Hypothalamus (tissue), 51 donors: ENCODE measurements around the gene IL1F10.

Experiments
- DNase-seq, 51 donors: peaks; one replicate each; lab custom pipeline; 2025; lab: John Stamatoyannopoulos, UW

IL1F10 gene, protein sequence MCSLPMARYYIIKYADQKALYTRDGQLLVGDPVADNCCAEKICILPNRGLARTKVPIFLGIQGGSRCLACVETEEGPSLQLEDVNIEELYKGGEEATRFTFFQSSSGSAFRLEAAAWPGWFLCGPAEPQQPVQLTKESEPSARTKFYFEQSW

DNA sequence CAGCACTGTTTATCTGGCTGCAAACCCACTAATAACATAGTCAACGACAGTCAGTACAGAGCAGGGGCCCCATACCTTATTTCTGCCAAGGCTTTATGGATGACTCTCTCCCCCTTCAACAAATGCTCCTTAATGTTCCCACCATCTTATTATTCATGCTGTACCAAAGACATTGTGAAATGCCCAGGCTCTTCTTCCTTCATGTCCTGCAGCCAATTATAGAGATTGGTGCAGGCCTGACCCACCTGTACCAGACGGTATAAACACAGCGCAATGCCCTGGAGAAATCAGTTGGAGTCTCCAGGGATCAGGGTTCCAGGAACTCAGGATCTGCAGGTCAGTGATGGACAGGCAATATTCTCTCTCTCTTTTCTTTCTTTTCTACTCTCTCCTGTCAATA lies at the start of gene IL1F10:
IL1F10 (plus strand) TSS at position 290 of the 400 bp plus-strand sequence. CDS start 4,769 bp downstream, outside the sequence.
- no peak for DNase-seq

DNA sequence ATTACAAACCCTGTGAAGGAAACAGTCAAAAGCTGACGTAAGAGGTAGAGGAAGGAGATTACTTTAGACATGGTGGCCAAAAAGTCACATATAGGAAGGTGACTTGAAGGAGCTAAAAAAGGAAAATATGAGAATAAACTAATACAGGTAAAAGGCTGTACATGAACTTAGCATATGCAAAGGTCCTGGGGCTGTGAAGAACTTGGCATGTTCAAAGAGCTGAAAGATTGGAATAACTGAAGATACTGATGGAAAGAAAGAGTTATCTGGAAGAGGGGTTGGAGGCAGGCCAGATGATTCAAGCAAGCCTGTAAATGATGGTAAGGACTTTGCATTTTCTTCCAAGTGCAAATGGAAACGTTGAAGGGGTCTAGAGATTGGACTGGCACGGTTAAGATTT lies 49.3 kb upstream of the IL1F10 start:
- no peak for DNase-seq

DNA sequence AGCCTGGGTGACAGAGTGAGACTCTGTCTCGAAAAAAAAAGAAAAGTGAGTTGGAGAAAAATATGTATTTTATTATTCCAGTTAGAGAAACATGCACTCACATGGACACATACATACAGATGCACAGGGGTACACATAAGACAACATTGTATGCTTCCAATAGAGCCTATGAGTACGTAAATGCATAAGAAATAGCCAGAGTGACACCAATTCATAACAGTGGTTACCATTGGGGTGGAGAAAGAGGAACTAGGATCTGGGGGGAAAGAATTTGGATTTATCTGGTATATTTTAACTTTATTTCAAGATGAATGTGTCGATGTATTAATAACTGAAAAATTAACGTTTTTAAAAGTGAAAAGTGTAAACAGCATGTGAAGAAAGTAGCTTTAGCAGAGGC lies 46.5 kb upstream of the IL1F10 start:
- no peak for DNase-seq

DNA sequence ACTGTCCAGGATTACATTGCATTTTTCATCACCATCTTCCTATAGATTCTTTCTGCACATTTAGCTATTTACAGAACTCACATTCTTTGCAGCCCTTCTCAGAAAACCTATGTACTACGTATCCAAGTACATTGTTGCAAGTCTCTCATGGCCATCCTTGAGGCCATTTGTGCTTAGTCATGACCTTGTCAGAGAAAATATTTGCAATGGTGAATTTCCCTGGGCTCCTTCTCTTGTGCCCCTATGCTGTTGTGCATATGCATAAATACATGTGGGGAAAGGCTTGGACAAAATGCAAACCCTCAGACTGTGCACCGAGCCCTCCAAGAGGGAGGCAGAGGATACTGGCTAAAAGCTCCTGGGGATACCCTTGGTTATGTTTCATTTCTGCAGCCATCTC lies 43.0 kb upstream of the IL1F10 start:
- no peak for DNase-seq

DNA sequence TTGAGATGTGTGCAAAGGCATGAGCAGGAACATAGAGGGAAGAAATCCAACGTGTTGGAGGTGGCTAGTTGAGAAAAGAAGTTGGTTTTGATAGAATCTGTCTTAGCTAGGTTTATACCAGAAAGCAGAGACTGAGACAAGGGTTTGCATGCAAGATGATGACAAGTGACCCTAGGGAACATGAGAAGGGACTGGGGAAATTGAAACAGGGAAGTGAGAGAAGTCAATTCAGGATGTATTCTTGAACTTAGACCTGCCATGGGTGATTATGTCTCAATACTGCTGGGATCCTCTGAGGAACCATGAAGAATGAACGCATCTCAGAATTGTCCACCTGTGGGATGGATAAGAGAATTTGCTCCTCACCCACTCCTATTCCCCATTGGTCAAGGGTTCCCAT lies 42.0 kb upstream of the IL1F10 start:
- no peak for DNase-seq

DNA sequence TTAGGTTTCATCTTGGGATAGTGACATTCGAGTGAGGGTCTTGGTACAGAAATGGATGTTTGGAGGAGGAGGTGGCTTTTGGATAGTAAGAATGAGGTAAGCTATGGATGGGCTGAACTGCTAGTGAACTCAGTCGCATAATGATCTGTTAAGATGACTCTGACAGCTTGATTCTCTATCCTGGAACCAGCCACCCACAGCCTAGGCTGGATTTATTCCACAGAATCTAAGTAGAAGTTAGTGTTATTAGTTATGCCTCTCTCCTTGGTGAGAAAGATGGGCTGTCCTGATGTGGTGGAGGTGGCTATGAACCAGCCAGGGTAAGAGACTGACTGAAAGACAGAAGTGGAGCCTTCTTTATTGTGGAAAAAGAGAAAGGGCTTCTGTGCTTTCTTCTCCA lies 40.1 kb upstream of the IL1F10 start:
- no peak for DNase-seq

DNA sequence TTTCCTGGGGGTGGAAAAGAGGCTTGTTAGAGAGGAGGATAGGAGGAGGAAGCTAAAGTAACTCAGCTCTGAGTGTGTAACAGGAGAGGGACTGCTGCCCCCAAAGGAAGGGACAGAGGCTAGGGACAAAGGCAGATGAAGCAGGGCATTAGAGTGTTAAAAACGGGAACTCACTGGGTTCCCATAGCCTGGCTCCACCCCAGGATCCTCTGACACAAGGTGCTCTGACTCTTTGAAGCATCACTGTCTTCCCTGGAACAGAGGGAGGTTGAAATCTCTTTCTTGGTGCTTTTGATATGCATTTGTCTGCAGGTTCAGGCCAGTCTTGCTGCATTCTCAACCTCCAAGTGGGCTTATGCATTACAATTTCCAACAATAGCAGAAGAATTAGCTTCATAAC lies 39.7 kb upstream of the IL1F10 start:
- no peak for DNase-seq

DNA sequence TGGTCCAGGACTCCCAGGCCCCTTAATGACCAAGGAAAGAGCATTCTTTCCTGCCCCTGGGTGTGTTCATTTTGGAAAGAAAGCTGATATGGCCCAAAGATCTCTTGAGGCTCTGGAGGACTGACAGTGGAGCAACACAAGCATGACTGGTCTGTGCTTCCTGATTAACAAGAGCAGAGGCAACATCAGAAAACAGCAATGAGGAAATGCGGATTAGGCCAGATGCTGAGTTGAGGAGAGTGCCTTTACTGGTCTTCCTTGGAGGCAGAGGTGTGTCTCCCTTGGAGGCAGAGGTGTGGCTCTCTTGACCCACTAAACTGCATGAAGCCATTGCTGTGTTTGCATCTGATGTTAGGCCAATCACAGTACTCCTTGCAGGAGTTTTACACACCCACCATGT lies 35.0 kb upstream of the IL1F10 start:
- DNase-seq = no peak

DNA sequence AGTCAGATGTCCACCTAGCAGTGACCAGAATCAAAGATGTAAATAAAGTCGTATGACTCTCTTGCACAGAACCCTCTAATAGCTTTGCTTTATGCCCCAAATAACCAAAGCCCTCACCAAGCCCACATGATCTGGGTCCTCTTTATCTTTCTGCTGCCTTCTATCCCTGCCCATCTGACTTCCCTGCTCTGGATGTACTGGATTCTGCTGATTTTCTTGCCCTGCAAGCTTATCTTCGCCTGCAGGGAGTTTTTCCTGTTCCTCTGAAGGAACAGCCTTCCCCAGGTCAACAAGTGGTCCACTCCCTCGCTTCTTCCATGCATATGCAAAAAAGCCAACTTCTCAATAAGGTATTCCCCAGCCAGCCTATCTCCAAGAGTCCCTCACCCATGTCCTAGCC lies 33.8 kb upstream of the IL1F10 start:
- no peak for DNase-seq

DNA sequence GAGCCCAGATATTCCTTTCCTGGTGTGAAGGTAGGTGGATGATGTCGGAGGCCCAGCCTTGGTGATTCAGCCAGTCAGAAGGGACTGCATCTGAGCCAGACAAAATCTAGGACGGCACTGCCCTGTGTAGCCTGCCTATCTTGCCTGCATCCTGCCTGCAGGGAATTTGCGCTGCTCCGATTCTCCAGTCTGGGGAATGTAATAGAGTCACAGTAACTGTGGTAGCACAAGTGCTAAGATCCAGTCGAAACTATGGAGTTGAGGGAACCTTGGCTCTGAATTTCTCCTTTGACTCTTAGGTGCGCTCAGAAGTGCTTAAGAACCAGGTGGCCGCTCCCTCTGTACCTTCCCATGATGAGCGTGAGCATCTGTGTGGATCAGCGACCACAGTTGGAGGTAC lies 31.0 kb upstream of the IL1F10 start:
- no peak for DNase-seq

DNA sequence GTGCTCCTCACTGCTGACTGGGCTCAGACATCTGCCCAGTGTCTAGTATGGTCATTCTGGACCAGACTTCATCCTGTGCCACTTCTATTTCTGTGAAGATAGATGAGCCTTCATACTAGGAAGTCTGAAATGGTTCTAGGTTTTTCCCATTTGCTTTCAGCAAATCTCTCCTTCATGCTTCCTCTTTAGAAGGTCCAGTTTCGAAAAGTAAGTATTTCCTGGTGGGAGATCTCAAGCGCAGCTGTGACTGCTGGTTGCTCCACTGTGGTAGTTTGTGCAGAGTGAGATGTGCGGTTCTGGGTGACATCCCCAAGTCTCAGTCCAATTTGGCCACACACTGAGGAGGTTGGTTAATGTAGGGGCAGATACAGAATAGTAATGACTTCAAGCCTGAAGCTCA lies 29.5 kb upstream of the IL1F10 start:
- no peak for DNase-seq

DNA sequence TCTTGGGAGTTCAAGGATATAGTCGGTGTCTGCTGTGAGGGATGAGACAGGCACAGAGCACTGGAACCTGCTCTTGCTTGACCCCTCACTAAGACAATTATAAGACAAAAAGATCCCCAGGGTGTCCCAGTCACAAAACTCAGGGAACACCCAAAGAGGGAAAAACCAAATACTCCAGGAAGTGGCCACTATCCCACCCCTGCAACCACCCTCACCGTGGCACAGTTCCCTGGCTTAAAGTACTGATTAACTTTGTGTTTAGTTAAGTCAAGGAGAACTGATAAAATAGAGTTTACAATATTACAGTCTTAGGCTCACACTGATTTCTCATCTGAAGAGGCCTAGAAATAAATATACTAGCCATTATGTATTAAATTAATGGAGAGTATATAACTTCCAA lies 28.6 kb upstream of the IL1F10 start:
- DNase-seq = no peak

DNA sequence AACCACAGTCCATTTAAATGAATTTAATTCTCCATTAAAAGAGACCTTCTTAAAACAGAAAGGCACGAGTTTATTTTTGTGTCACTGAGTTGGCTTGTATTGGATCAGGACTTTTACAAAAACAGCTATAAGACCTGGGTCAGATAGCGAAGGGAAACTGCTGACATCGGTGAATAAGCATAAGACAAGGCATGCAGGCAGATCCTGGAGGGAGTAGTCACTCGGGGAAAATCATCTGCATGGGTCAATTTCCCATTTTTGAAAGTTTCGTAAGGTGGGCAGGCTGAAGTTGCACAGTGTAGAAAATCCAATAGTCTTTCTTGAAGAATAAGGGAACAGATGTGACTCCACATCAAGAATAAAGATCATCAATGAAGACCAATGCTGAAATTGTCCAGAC lies 28.1 kb upstream of the IL1F10 start:
- DNase-seq = no peak

DNA sequence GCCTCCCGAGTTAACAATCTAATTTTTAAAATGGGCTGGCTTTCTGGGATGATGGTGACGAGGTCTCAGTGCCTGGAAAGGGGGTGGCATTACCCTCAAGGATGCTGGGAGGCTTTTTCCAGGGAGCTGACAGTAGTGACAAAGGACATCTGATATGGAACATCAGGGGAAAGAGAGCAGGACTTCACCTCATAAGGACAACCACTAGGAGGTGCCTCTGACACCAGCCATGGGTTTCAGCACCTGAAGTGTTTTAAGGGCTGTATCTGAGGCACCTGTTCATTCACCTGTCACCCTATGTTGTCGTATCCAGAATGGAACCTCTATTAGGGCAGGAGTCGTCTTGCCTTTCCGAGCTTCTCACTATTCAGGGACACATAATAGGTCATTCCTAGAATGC lies 25.9 kb upstream of the IL1F10 start:
- DNase-seq = no peak

DNA sequence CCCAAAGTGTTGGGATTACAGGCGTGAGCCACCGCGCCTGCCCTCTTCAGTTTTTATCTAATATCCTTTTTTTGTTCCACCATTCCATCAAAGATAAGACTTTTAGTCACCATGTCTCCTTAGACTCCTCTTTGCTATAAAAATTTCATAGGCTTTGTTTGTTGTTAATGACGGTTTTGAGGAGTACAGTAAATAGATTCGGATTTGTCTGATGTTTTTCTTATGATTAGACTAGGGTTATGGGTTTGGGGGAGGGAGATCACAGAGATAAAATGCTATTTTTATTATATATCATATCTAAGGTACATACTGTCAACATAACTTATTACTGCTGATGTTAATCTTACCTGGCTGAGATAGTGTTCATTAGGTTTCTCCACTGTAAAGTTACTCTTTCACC lies 21.3 kb upstream of the IL1F10 start:
- DNase-seq = no peak

DNA sequence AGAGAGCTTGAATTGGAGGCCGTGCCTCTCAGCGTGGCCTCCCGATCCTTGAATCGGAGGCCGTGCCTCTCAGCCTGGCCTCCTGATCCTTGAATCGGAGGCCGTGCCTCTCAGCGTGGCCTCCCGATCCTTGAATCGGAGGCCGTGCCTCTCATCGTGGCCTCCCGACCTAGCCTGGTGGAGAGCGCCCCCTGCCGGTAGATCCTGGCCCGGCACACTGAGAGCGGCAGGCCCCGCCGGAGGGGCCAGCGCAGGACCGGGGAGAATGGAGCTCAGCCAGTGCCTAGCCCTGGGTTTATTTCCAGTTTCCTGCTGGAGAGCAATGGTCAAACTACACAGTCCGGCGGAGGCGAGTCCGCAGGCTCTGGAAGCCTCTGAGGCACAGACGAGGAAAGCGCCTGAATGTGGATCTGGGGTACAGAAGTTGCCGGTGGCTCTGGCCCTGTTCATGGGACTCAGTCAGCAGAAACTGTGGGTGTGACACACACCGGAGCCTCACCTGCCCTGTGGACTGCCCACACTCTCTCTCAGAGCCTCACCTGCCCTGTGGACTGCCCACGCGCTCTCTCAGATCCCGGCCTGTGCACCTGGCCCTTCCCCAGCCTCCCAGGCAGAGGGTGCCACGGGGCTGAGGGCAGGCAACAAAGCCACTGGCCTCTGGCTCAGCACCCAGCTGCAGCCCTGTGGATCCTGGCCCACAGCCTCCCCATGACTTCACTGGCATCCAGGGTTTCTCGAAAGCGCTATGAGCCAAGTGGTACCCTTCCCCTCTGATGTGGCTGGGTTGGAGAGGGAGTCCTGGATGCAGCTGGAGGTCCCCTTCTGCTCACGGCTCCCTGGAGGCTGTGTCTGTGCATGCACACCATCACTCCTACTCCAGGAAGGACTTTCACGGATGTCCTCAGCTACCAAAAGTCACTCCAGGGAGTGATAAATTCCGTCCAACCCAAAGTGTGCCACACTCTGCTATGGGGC lies 16.6 kb upstream of the IL1F10 start:
- no peak for DNase-seq

DNA sequence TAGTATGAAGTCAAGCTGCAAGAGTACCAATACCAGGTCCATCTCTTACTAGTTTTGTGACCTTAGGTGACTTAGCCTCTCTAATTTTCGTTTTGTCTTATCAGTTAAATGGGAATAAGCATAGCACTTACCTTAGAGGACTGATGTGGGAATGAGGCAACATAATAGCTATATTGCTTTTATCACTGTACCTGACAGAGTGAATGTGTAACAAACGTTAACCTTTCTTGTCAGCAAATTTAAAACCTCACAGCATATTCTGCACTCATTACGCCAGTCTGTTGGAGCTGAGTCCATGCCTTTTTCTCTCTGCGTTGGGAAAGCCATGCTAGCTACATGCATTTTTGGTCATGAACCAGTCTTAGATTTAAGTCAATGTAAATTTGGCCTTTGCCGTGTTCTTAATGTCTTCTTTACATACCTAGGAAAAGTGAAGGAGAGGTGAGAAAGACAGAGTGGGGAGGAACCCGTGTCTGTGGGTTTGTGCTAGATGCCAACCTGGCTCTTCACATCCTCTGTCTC lies 15.3 kb upstream of the IL1F10 start, which contains the start of gene IL36B:
IL36B (minus strand) TSS at position 472 of the 522 bp plus-strand sequence.
- no peak for DNase-seq

DNA sequence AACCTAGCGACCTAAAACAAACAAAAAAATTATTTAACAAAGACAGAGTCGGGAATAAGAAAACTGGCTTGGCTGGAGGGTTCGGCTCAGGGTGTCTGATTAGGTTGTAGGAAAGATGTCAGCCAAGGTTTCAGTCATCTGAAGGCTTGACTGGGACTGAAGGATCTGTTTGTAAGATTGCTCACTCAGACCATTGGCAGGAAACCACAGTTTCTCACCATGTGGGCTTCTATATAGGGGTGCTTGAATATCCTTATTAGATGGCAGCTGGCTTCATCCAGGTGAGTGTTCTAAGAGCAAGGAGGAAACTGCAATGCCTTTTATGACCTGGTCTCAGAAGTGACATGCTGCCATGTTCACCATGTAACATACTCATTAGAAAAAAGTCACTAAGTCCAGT lies 14.1 kb upstream of the IL1F10 start:
- DNase-seq = no peak

DNA sequence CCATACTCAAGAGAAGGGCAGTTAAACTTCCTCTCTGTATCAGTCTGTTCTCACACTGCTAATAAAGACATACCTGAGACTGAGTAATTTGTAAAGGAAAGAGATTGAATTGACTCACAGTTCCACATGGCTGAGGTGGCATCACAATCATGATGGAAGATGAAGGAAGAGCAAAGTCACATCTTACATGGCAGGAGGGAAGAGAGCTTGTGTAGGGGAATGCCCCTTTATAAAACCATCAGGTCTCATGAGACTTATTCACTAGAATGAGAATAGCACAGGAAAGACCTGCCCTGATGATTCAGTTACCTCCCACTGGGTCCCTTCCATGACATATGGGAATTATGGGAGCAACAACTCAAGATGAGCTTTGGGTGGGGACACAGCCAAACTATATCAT lies 13.7 kb upstream of the IL1F10 start:
- no peak for DNase-seq

DNA sequence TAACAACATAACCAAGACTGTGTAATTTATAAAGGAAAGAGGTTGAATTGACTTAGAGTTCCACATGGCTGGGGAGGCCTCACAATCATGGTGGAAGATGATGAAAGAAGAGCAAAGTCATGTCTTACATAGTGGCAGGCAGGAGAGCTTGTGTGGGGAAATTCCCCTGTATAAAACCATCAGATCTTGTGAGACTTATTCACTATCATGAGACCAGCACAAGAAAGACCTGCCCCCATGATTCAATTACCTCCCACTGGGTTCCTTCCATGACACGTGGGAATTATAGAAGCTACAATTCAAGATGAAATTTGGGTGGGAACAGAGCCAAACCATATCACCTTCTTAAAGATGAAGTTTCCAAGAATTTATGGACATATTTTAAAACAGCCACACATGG lies 11.2 kb upstream of the IL1F10 start:
- DNase-seq = no peak

DNA sequence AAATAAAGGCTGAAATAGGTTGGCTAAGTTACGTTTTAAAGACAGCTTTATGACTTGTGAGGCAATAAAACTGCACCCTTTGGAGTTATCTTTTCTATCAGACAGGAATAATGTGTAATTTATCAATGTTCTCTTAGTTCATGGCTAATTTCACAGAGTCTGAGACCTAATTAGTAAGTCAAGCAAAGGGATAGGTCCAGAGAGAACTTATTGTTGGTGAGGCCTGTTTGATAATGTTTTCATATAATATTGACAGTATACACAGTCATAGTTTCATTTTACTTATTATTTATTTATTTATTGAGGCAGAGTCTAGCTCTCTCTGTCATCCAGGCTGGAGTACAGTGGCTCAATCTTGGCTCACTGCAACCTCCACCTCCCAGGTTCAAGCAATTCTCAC lies 10.7 kb upstream of the IL1F10 start:
- DNase-seq = no peak

DNA sequence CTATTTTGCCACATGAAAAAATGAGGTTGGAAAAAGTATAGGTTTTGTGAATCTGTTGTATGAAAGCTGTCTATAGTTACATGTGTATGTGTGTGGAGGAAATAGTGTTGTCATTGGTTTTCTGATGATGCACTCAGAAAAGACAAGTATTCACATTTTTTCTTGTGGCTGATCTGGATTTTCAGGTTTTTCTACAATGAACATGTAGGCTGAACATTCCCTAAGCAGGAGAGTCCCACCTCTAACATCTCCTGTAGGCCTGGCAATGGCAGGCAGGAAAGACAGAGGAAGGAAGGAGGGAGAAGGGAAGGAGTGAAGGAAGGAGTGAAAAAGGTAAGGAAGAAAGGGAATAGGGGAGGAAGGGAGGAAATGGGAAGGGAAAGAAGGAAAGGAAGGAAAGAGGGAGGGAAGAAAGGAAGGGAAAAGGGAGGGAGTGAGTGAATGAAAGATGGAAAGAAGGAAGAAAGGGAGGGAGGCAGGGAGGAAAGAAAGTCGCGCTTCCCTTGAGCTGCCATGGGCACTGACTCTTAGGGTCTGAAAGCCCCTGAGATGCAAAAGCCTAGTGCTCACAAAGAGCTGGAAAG lies 9.3 kb upstream of the IL1F10 start:
- no peak for DNase-seq
